ENCODE measurements around the gene SELPLG. TPM values are rescaled to one million over a fixed set of nuclear protein-coding genes. Genes with fewer than 3 reads are reported as not detected.
A peak's percentile ranks its signal among the peaks of the same experiment; 100 is the strongest.
"Not testable (repeated sequence)": the region's sequence is repeated elsewhere in the genome, so short reads cannot be mapped to it uniquely, and the experiment has no call there.

Gene SELPLG
- polyA plus RNA-seq, 4 donors: 1.9 to 3.2 (median 2.4) TPM

- no peak for DNase-seq (ENCODE audit: low read depth in 4 of 4, low spot score in 2 of 4)
Observed at GRCh38 chr12:108640802-108641445, 7.2 kb upstream of the SELPLG start.

- no peak for DNase-seq (ENCODE audit: low read depth in 4 of 4, low spot score in 2 of 4)
Observed at GRCh38 chr12:108638997-108639822, 5.5 kb upstream of the SELPLG start.

GRCh38 chr12:108638141-108638827 lies 4.6 kb upstream of the SELPLG start:
- DNase-seq (ENCODE audit: low read depth in 4 of 4, low spot score in 2 of 4): peak in 2 of 4 donors; percentile 23 to 46

- DNase-seq (ENCODE audit: low read depth in 4 of 4, low spot score in 2 of 4): no peak
Observed at GRCh38 chr12:108637222-108637971, 3.7 kb upstream of the SELPLG start.

GRCh38 chr12:108635997-108636808 lies 2.5 kb upstream of the SELPLG start:
- DNase-seq (ENCODE audit: low read depth in 4 of 4, low spot score in 2 of 4): no peak

- DNase-seq (ENCODE audit: low read depth in 4 of 4, low spot score in 2 of 4): no peak
Observed at GRCh38 chr12:108635201-108635996, 1.7 kb upstream of the SELPLG start.

- DNase-seq (ENCODE audit: low read depth in 4 of 4, low spot score in 2 of 4): no peak
Observed at GRCh38 chr12:108634341-108634751, 652 bp upstream of the SELPLG start.

GRCh38 chr12:108633081-108633533 lies 587 bp downstream of the SELPLG start:
- no peak for DNase-seq (ENCODE audit: low read depth in 4 of 4, low spot score in 2 of 4)

- not testable (repeated sequence) for DNase-seq (ENCODE audit: low read depth in 4 of 4, low spot score in 2 of 4)
Observed at GRCh38 chr12:108631261-108631660, 2.4 kb downstream of the SELPLG start.

GRCh38 chr12:108630481-108631207 lies 3.0 kb downstream of the SELPLG start:
- no peak for DNase-seq (ENCODE audit: low read depth in 4 of 4, low spot score in 2 of 4)

GRCh38 chr12:108629824-108630476 lies 3.7 kb downstream of the SELPLG start:
- DNase-seq (ENCODE audit: low read depth in 4 of 4, low spot score in 2 of 4): no peak

GRCh38 chr12:108629151-108629550 lies 4.5 kb downstream of the SELPLG start:
- DNase-seq (ENCODE audit: low read depth in 4 of 4, low spot score in 2 of 4): no peak

GRCh38 chr12:108627134-108627920 lies 6.4 kb downstream of the SELPLG start:
- DNase-seq (ENCODE audit: low read depth in 4 of 4, low spot score in 2 of 4): no peak

GRCh38 chr12:108625228-108625627 lies 8.5 kb downstream of the SELPLG start:
- DNase-seq (ENCODE audit: low read depth in 4 of 4, low spot score in 2 of 4): no peak

- DNase-seq (ENCODE audit: low read depth in 4 of 4, low spot score in 2 of 4): no peak
Observed at GRCh38 chr12:108623577-108623976, 10.1 kb downstream of the SELPLG start.

GRCh38 chr12:108622921-108623514 lies 10.7 kb downstream of the SELPLG start:
- no peak for DNase-seq (ENCODE audit: low read depth in 4 of 4, low spot score in 2 of 4)

- no peak for DNase-seq (ENCODE audit: low read depth in 4 of 4, low spot score in 2 of 4)
Observed at GRCh38 chr12:108622421-108622820, 11.3 kb downstream of the SELPLG start.
